Measurements from ENCODE around the gene ARID3A.
A peak's percentile ranks its signal among the peaks of the same experiment; 100 is the strongest.

The ARID3A gene

DNA sequence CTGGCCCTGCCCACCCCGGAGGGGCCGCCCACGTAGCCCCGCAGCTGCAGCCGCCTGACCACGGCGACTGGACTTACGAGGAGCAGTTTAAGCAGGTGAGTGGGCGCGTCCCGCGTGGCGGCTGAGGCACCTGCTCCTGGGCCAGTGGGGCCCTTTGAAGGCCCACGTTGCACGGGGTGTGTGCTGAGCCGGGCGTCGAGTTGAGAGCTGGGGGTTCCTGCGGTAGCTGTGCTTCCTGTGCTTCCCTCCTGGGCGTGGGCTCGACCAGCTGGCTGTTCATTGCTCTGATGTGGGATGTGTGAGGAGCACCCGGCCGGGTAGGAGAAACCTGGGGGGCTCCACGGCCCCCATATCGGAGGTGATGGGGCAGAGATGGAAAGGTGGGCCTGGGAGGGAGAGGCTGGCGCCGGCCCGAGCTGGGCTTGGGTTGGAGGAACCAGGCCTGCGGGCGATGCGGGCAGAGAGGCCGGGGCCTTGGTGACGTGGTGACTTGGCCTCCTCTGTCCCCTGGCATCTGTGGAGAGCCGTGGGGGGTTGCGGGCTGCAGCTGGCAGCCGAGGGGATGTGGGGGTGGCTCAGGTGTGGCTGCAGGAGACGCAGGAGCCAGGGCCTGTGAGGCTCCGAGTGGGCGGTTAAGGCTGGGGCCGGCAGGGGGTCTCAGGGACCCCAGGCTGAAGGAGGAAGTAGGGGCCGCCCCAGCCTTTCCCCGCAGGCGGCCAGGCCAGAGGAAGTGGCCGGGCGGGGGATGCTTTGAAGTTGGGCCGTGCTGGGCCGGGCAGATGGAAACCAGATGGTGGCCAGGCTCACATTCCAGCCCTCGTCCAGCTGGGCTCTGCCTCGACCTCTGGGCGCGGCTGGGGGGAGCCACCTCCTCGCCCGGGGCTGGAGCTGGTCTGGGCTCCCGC is 7.1 kb downstream of the ARID3A start:
- TF ChIP-seq, protein P1, sequence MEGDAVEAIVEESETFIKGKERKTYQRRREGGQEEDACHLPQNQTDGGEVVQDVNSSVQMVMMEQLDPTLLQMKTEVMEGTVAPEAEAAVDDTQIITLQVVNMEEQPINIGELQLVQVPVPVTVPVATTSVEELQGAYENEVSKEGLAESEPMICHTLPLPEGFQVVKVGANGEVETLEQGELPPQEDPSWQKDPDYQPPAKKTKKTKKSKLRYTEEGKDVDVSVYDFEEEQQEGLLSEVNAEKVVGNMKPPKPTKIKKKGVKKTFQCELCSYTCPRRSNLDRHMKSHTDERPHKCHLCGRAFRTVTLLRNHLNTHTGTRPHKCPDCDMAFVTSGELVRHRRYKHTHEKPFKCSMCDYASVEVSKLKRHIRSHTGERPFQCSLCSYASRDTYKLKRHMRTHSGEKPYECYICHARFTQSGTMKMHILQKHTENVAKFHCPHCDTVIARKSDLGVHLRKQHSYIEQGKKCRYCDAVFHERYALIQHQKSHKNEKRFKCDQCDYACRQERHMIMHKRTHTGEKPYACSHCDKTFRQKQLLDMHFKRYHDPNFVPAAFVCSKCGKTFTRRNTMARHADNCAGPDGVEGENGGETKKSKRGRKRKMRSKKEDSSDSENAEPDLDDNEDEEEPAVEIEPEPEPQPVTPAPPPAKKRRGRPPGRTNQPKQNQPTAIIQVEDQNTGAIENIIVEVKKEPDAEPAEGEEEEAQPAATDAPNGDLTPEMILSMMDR (IDR thresholded peaks at IDR 0.05; ENCODE audit: borderline replicate concordance, control extremely low read depth, extremely low read depth, insufficient read depth, missing control alignments) = no peak
- in situ Hi-C loops (cut with MboI; ENCODE audit: low sequenced_read_pairs, unreplicated experiment) = no loop called here
- peak; percentile 74 for DNase-seq (ENCODE audit: low spot score)

DNA sequence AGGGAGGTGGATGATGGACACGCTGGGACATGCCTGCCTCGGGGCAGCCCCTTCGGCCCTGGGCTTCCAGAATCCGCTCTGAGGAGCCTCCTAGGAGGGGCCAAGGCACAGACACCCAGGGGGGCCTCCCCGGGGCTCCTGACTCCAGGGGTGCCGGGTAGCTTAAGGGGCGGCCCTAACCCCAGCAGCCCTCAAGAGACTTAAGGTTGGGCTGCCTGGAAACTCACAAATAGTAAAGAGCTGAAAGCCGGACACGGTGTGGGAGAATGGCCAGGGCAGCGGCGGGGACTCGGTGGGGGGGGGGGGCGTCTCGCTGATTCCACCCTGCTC is 7.7 kb downstream of the ARID3A start:
- in situ Hi-C loops (cut with MboI; ENCODE audit: low sequenced_read_pairs, unreplicated experiment) = no loop called here
- DNase-seq (ENCODE audit: low spot score) = no peak
- TF ChIP-seq, protein P1 (IDR thresholded peaks at IDR 0.05; ENCODE audit: borderline replicate concordance, control extremely low read depth, extremely low read depth, insufficient read depth, missing control alignments) = no peak

DNA sequence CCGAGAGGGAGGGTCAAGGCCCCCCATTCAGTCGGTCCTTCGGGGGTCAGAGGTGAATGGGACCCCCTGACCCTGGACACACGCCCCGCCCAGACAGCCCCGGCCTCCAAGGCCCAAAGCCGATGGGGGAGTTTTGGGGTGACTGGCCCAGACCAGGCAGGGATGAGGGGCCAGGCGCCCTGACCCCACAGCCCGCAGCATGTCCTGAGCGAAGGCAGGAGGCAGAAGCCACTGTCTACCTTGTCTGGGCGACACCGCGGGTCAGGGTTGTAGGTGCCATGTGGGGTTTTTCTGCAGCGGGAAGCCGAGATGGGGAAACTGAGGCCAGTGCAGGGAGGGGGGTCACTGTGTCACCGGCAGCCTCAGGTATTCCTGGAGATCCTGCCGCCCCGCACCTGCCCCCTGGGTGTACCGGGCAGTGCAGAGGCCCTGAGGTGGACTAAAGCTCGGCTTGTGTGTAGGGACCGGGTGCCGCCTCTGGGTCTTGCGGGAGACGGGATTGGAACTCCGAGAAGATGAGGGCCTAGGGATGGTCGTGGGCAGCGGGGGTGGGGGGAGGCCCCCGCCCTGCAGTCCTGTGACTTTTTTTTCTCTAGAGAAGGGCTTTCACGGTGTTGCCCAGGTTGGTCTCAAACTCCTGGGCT is 8.5 kb downstream of the ARID3A start:
- DNase-seq (ENCODE audit: low spot score) = no peak
- TF ChIP-seq, protein P1 (IDR thresholded peaks at IDR 0.05; ENCODE audit: borderline replicate concordance, control extremely low read depth, extremely low read depth, insufficient read depth, missing control alignments) = no peak
- in situ Hi-C loops (cut with MboI; ENCODE audit: low sequenced_read_pairs, unreplicated experiment) = no loop called here

DNA sequence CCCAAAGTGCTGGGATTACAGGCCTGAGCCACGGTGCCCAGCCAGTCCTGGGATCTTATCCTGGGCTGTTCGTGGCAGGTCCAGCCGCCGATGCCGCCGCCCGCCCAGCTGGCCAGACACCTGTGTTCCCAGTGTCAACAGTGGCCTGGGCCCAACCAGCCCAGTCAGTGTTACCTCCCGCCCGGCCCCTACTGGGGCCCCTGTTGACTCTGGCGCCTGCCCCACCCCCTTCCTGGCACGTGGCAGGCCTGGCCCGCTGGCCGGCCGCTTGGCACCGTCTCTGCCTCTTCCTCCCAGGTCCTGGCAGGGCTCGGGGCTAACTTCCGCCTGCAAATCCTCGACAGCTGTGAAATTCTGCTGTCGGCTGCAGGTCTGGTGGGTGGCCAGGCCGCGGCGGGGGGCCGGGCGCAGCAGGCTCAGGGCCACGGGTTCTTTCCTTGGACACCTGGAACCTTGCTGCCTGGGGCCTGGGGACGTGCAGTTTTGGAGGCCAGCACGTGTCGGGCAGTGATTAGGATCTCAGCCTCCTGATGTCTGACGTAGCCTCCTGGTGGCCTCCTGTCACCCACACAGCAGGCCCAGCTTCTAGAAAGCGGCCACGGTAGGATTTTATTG is 9.1 kb downstream of the ARID3A start:
- in situ Hi-C loops (cut with MboI; ENCODE audit: low sequenced_read_pairs, unreplicated experiment) = no loop called here
- DNase-seq (ENCODE audit: low spot score) = no peak
- TF ChIP-seq, protein P1 (IDR thresholded peaks at IDR 0.05; ENCODE audit: borderline replicate concordance, control extremely low read depth, extremely low read depth, insufficient read depth, missing control alignments) = no peak

DNA sequence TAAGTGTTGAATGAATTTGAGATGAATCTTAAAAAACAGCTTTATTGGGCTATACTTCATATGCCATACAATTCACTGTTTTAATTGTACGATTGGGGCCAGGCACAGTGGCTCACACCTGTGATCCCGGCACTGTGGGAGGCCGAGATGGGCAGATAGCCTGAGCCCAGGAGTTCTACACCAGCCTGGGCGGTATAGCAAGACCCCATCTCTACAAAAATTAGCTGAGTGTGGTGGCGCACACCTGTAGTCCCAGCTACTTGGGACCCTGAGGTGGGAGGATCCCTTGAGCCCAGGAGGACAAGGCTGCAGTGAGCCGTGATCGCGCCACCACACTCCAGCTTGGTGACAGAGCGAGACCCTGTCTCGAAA is 10.3 kb downstream of the ARID3A start:
- no peak for DNase-seq (ENCODE audit: low spot score)
- in situ Hi-C loops (cut with MboI; ENCODE audit: low sequenced_read_pairs, unreplicated experiment) = no loop called here
- TF ChIP-seq, protein P1 (IDR thresholded peaks at IDR 0.05; ENCODE audit: borderline replicate concordance, control extremely low read depth, extremely low read depth, insufficient read depth, missing control alignments) = no peak

DNA sequence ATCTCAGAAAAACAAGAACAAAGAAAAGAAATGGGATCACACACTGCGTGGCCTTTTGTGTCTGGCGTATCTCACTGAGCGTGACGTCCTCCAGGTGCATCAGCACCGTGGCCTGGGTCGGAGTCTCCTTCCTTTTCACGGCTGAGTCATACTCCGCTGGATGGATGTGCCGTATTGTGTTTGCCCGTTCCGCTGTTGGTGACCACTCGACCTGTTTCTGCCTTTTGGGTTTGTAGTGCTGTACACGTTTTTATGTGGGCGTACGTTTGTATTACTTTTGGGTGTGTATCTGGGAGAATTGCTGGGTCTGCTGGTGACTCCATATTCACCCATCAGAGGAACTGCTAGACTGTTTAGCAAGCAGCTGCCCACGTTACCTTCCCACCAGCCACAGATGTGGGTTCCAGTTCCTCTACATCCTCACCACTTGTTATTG is 11.4 kb downstream of the ARID3A start:
- peak; percentile 77 for DNase-seq (ENCODE audit: low spot score)
- TF ChIP-seq, protein P1 (IDR thresholded peaks at IDR 0.05; ENCODE audit: borderline replicate concordance, control extremely low read depth, extremely low read depth, insufficient read depth, missing control alignments) = no peak
- in situ Hi-C loops (cut with MboI; ENCODE audit: low sequenced_read_pairs, unreplicated experiment) = no loop called here
